GM12872 (cell line): ENCODE results near the gene SEMA5A.

ENCODE experiments used
- CTCF ChIP-seq: IDR thresholded peaks from 3 replicates; pipeline ENCODE4 v1.5.1; 2011; ENCODE audit warnings: low read depth, mild to moderate bottlenecking, low read length, moderate library complexity; ENCODE audit not compliant: insufficient read depth

The SEMA5A gene

DNA sequence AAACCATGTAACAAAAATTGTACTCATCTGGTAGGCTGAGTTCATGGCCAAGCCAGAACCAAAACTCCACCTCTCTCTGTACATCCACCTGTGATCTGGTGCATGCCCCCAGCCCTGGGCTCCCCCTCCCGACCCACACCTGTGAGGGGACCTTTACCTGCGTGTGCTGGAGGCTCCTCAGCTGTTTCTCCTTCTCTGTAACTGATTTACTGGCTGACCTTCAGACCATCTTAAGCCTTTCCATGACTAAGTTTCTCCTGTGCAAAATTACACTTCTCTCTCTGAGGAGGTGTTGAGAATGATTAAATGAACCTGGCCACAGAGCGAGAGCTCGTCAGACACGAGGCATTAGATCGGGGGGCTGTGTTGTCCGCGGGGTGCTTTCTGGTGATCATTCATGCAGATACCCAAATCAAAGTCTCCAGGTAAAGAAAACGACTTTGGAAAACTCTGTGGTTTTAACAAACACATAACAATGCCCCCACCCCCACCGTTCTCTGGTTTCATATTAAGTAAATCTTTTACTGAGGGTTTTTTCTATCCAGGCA is 136.4 kb downstream of the SEMA5A start:
- TF ChIP-seq CTCF, result no peak

- no peak for TF ChIP-seq CTCF
Observed at GRCh38 chr5:9408964-9409363, 136.9 kb downstream of the SEMA5A start.

GRCh38 chr5:9405196-9405754 is 140.6 kb downstream of the SEMA5A start:
- TF ChIP-seq CTCF, result no peak

DNA sequence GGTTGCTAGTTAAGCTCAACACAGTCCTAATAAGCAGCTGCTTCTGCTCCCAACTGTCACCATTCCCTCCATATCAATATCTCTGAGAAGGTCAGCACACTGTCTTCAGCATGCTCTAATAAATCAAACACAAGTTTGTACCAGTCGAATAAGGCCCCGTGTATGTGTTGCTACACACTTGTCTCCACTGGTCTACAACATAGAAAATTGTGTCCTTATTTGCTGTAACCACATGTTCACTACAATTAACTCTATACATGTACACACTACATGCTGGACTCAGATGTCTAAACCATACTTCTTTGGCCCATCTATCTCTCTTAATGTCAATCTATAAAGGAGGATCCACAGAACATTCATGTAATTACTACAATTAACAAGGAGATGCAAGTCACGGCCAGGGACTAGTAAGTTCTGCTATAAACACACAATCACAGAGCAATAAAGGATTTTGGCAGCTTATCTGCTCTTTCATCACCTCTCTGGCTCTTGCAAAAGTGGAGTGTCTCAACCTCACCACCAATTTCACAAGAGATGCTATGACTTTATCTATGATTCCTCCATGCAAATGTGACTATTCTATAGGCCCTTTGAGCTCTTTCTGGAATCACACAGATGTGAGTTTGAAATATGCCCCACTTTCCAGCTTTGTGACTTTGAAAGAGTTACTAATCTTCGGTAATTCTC is 143.9 kb downstream of the SEMA5A start:
- no peak for TF ChIP-seq CTCF

DNA sequence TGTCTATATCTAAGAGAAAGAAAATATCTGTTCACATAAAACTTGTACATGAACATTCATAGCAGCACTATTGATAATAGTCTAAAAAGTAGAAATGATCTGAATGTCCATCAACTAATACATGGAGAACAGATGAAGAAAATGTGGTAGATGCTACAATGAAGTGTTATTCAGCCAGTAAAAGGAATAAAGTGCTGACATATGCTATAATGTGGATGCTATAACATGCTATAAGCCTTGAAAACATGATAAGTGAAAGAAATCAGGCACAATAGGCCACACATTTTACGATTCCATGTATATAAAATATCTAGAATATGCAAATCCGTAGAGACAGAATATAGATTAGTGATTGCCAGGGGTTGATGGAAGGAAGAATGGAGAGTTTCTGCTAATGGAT is 146.8 kb downstream of the SEMA5A start:
- TF ChIP-seq CTCF, result no peak

- no peak for TF ChIP-seq CTCF
Observed at GRCh38 chr5:9398227-9398626, 147.6 kb downstream of the SEMA5A start.

DNA sequence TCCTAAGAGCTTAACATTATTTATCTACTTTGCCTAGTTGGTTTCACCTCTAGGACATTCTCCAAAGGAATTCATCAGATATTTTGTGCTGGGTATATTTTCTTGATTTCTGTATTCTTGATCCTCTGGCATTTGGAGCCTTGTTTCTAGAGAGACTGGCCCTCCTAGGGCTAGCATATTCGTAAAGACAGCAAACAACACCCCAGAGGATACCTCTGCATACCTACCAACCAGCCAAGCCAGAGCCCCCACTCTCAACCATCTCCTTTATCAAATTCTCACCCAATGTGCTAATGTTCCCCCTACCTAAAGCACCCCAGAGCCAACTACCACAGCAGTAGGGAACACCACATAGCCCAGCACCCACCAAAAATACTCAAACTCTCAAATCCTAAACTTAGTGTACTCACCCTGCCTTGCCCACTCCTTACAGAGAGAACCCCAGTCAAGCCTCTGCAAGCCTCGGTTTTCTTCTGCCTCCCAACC is 149.5 kb downstream of the SEMA5A start:
- no peak for TF ChIP-seq CTCF
